OCI-LY7 (cell line): ENCODE data around the gene CRX.

Source experiments
- CTCF ChIP-seq: fragments of 200-600 bp; sonication (generic); conservative IDR thresholded peaks from 2 replicates; pipeline ENCODE4 v1.5.1; 2014; ENCODE audit warnings: mild to moderate bottlenecking, antibody characterized with exemption, low read length, moderate library complexity, mixed read lengths
- EZH2phosphoT487 ChIP-seq: fragments of 200-600 bp; sonication (generic); IDR thresholded peaks from 2 replicates; pipeline ENCODE4 v1.6.1; 2018; ENCODE audit warnings: low read depth, borderline replicate concordance, mild to moderate bottlenecking, mixed run types, antibody characterized with exemption, low read length, moderate library complexity, mixed read lengths

- TF ChIP-seq CTCF: no peak
- no peak for TF ChIP-seq EZH2phosphoT487
Observed at GRCh38 chr19:47848425-47848822, 26.7 kb downstream of the CRX start.
